Measurements from ENCODE around the gene OR56A4.
"Not testable (repeated sequence)": the region's sequence is repeated elsewhere in the genome, so short reads cannot be mapped to it uniquely, and the experiment has no call there.

OR56A4 gene

DNA sequence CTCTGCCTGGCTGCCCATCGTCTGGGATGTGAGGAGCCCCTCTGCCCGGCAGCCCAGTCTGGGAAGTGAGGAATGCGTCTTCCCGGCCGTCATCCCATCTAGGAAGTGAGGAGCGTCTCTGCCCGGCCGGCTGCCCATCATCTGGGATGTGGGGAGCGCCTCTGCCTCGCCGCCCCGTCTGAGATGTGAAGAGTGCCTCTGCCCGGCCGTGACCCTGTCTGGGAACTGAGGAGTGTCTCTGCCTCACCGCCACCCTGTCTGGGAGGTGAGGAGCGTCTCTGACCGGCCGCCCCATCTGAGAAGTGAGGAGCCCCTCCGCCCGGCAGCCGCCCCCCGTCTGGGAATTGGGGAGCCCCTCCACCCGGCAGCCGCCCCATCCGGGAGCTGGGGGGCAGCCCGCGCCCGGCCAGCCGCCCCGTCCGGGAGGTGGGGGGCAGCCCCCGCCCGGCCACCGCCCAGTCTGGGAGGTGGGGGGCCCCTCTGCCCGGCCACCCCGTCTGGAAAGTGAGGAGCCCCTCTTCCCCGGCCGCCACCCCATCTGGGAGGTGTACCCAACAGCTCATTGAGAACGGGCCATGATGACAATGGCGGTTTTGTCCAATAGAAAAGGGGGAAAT, 45.9 kb downstream of the OR56A4 start:
- not testable (repeated sequence) for DNase-seq

DNA sequence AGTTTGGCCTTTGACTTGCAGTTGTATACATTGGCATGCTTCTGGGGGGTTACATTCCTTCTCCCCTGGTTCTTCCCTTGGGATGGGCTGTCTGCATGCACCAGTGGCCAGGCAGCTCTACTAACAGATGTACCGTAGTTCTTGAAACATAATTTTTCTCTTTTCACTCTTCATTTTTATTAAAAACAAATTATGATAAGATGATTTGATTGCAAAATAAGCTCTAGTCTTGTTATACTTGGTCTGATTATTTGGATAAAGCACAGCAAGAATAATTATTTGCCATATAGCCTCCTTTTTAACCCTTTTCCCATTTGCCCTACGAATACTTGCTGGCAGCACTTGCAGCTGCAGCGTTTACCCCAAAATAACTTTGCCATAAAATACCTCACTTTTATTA, 51.2 kb downstream of the OR56A4 start:
- DNase-seq, result no peak
